CD4-positive, alpha-beta T cell treated with Interleukin-4 for 1 hour (primary cell): ENCODE results near the gene DET1.
"Not testable (repeated sequence)": the region's sequence is repeated elsewhere in the genome, so short reads cannot be mapped to it uniquely, and the experiment has no call there.

Experiments used
- DNase-seq, 2 donors: peaks; one replicate each; pipeline ENCODE4 v3.0.0-alpha.2; 2020 to 2022

Gene DET1

DNA sequence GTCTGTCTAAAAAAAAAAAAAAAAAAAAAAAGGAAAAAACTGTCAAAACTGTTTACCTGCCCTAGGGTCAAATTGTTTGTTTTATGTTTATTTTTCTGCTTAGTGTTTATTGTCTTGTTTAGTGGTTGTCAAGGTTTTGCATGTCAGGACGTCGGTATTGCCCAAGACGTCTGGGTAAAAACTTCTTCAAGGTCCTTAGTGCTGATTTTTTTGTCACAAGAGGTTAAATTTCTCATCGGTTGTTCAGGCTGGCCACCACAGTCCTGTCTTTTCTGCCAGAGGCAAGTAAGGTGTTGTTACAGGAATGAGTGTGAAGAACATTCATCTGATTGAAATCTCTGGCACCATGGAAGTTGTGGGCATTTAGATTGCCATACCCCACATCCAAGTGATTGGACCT is 7.0 kb downstream of the DET1 start:
- no peak for DNase-seq

DNA sequence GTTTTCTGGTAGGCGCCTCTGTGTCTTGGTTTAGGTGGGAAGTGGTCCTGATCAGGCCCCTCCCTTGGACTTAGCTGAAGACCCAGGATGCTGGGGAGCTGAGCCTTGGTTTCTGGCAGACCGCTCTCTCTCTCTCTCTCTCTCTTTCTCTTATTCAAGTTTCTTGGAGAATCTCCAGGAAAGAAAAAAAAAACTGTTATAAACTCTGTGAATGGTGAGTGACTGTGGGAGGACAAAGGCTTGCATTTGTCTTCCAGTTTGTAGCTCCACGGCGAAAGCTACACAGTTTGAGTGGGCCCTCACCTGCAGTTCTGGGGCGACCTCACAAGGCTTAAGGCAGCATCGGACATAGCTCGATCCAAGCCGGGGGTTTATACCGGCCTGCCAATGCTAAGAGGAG is 7.5 kb downstream of the DET1 start:
- DNase-seq, result no peak

DNA sequence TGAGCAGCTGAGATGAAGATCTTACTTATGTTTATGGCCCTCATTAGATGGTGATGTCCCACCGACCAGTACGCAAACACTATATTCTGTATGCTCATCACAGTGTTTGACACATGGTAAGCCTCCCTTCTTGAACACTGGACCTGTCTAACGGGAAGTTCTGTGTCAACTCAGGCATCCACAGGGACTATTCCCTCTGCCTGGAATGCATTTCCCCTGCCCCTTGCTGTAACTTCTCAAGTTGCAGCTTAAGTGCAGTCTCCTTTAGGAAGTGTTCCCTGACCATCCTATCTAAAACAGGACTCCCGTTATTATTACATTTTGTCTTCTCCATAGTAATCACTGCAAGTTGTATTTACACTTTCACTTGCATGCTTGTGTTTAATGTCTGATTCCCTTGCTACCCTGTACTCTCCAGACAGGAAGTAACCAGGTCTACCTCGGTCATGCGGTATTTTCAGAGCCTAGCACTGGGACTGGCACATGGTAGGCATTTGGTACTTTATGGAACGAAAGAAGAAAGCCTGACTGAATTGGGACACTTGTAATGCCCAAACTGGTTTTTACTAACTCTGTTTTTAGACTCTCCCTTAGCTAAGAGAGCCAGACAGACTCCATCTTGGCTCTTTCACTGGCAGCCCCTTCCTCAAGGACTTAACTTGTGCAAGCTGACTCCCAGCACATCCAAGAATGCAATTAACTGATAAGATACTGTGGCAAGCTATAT is 8.7 kb downstream of the DET1 start:
- no peak for DNase-seq

DNA sequence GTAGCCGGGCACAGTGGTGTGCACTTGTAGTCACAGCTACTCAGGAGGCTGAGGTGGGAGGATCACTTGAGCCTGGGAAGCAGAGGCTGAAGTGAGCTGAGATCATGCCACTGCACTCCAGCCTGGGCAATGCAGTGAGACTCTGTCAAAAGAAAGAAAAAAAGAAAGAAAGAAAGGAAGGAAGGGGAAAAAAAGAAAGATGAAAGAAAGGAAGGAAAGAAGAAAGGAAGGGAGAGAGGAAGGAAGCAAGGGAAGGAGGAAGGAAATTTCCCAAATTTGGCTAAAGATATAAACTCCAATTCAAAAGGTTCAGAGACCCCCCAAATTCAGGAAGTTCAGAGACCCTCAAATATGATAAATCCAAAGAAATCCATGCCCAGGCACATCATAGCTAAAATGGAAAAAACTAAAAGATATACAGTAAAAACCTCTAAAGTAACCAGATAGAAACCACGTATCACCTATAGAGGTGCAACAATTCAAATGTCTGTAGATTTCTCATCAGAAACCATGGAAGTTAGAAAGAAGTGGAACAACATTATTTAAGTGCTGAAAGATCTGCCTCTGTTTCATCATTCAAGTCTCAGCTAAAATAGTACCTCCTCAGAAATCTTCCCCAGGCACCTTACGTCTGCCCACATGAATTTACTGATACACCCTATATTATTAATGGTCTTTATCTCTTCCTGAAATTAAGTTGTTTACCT is 10.7 kb downstream of the DET1 start:
- no peak for DNase-seq

DNA sequence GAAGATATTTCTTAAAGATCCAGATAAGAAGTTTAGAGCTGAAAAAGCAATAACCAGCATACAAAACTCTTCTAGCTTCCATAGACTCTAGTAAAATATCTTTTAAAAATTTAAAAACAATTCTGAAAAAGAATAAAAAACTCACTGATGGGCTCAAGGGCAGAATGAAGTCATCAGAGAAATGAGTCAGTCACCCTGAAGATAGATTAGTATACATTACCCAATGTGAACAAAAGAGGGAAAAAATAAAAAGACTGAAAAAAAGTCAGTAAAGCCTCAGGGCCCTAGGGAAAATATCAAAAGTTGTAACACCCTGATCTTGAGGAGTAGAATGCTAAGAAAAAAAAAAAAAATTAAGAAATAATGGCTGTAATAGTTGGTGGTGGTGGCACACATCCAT is 11.4 kb downstream of the DET1 start:
- DNase-seq, result no peak

DNA sequence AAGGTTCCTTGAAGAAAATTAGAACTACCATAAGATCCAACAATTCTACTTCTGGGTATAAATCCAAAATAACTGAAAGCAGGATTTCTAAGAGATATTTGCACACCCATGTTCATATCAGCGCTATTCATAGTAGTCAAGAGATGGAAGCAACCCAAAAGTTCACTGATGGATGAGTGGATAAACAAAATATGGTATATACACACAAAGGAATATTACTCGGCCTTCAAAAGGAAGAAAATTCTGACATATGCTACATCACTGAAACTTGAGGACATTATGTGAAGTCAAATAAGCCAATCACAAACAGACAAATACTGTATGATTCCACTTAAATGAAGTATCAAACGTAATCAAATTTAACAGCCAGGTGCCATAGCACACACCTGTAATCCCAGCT is 13.1 kb downstream of the DET1 start:
- no peak for DNase-seq

DNA sequence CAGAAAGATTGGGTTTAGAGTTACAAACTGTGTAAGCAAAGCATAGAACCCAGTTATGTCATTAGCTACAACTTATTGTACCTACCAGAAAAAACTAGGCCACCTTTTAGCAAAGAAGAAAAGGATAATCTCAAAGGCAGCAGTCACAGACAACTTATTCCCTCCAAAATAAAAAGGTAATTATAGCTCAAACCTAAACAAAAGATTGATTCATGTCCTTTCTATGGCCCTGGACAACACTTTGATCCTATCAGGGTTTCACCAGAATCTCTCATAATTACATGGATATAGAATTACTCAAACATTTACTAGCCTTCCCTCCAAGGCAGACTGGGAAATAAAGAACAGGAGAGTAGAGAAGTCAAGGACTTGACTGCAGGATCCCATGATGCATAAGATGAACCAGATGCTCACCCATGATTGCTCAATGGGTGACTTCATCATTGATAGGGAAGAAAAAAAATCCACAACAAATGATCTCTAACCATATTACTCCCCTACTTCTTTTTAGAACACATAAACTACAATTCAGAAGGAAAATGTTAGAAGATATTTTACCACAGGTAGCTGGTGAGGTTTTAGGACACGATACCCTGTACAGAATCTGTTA is 17.4 kb downstream of the DET1 start:
- DNase-seq, result no peak

DNA sequence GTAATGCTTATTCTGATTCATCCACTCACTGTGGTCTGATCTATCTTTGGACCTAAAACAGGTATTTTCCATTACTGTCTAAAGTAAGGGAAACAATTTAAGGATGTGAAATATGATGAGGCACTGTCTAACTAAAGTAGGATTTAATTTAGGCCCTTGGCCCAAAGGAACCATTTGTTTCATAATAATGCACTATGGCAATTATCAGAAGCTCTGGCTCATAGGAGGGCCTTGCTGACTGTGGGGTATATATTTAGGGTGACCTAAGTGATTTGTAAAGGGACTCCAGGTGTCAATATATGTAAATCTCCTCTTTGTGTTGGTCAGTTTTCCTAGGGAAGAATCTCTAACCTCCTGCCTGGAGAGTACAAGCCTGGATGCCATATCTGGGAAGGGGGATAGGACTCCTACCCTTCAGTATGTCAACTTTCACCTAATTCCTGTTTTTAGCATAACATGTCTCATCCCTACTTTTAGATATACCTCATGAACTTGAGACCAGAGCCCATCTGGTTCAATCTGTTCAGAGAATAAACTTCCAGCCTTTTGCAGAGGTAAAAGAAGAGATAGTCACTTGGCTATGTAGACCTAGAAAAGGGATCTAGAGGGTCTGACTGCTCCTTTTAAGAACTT is 20.1 kb downstream of the DET1 start:
- no peak for DNase-seq

DNA sequence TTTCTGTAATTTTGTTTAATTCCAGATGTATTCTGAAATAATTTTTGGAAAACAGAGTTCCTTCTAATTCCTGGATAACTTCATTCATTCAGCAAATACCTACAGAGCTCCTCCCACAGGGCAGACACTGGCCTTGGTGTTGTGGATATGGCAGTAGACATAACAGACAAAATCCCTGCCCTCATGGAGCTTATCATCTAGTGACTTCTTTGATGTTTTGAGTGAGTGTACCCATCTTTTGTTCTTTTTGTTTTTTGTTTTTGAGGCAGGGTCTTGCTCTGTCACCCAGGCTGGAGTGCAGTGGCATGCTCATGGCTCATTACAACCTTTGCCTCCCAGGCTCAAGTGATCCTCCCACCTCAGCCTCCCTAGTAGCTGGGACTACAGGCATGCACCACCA is 21.1 kb downstream of the DET1 start:
- no peak for DNase-seq

DNA sequence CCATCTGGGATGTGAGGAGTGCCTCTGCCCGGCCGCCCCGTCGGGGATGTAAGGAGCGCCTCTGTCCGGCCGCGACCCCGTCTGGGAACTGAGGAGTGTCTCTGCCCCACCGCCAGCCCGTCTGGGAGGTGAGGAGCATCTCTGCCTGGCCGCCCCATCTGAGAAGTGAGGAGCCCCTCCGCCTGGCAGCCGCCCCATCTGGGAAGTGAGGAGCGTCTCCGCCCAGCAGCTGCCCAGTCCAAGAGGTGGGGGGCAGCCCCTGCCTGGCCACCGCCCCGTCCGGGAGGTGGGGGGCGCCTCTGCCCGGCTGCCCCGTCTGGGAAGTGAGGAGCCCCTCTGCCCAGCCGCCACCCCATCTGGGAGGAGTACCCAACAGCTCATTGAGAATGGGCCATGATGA is 22.4 kb downstream of the DET1 start:
- DNase-seq, result not testable (repeated sequence)

DNA sequence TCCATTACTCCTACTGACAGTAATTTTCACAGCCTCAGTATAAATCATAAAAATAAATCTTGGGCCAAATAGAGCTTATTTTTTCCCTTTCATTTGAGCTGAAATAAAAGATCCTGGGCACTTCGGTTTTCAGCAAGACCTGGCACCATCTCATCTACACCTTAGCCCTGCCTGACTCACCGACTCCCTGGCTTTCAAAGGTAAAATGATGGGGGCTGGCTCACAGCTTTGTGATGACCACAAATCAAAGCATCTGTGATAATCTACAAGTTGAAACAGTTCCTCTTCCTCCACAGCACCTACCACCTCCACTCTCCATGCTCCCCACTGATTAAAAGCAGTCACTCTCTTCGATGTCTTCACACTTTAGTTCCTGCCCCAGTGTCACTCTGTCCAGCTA is 27.6 kb downstream of the DET1 start:
- no peak for DNase-seq

DNA sequence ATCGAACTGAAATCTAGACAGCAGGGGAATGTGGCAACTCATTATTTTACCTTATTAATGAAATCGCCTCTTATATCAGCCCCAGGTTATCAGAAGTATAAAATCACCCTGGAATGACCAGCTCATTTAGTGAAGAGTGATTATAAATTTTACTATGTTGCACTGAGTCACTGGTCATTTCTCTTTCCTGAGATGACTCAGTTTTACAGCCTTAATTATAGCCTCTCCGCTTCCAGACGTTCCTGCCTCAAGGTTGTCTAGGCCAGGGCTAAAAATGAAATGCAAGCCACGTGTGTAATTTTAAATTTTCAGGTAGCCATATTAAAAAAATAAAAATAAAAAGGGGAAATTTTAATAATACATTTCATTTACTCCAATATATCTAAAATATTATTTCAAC is 33.3 kb downstream of the DET1 start:
- no peak for DNase-seq

DNA sequence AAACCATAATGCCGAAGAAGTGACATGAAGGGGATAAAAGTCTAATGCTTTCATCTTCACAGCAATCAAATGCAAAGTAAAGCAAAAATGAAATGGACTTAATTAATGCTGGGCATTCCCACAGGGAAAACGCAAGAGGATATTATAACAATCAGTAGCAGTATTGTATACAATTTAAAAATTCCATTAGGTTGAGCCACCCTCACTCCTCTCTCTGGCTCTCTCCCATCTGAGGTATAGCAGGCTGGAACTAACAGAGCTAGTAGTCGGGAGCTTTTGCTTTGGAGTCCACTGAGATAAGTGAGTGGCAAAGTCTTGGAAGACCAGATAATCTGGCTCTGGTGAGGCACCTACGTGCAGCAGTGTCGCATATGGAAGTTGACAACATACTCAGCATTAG is 33.9 kb downstream of the DET1 start:
- no peak for DNase-seq

DNA sequence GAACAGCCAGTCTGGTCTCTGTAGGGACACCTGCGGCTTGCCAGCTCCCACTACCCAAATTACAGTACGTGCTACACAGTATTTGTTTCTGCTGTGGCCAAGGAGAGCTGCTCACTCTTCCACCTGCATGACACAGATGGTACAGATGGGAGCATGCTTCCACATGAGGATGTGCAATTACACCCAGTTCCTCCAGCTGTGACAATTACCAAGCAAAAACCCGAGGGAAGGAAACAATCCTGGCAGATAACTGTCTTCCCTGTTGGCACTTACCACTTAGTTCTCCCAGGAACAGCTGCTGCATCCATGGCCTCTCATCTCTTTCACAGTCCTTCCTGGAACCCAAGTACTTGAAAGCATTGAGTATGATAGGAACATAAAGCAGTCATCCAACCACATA is 34.4 kb downstream of the DET1 start:
- DNase-seq, result no peak

DNA sequence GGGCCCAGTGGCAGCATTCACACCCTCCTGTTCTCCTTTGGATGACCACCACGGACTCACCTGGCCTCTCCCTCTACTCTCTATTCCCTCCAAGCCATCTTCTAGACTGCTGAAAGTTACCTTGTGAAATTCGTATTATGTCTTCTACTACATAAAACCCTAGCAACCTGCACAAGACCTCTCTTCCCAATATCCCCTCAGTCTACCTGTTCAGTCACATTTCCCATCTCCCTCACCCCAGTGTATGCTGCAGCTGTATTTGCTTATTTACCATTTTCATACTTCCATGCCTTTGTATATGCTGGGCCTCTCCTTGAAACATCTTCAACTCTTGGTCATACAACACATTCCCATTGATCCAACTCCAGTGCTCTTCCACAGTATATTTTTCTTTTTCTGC is 35.3 kb downstream of the DET1 start:
- no peak for DNase-seq

DNA sequence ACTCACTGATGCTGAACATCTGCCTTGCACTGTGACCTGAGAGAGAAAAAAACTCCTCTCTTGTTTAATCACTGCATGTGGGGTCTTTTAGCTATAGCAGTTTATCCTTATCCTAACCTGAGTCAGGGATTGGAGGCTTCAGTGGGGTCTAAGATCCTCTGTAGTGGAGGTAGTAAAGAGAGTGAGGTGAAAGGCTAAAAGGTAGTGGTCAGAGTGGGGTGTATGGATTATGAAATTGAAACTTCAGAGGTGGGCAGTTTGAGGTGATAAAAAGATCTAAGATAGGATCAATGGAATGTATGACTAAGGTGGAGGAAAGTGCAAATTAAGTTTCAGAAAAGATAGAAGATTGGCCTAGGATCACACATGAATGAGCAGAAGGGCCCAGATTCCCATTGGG is 36.5 kb downstream of the DET1 start:
- DNase-seq, result no peak

DNA sequence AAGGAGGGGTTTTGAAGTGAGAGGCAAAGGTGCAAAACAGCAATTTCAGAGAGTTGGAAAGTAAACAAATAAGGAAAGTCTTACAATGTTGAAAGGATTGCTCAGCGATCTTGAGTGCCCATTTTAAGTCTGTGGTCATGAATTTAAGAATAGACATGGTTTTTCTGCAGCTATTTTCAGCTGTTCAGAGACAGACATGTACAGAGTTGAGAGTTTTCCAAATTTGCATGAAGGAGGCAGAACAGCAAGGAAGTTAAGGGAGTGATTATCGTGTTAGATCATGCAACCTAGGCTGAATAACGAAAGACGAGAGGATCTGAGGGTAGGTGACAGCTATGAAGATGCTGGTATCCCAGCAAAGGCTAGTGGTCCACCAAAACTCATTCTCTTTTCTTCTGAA is 37.2 kb downstream of the DET1 start:
- DNase-seq, result no peak

DNA sequence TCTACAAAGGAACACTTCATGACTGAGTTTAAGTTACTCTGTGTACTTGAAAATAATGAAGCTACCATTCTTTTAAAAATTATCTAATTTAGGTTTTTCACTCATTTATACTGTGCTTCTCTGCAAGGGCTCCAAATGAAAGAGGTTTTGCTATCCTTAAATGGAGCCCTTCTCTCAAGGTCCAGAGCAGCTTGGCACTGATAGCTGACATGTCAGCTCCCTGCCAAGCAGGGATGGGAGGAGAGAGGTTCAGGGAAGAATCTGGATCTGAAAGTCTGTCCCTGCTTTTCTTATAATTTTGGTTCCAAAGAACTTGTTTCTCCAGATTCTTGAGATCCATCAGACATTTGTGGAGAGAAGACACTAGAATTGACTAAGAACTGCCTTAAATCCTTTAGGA is 39.9 kb downstream of the DET1 start:
- no peak for DNase-seq

DNA sequence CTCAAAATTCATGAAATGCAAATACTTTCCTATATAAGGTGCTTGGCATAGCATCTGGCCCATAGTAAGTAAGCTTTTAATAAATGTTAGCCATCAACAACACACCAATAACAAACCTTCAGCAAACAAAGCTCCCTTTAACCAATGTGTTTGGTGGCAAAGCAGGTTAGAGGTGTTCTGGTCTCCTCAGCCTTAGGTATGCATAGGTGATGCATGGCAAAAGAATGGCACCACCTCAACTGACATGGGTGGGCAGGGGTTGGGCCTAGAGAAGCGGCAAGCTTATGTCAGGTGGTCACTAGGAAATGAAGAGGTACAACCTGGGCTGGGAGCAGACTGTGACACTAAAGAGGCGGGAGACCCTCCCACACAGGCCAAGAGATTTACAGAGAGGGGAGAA is 40.8 kb downstream of the DET1 start:
- no peak for DNase-seq

DNA sequence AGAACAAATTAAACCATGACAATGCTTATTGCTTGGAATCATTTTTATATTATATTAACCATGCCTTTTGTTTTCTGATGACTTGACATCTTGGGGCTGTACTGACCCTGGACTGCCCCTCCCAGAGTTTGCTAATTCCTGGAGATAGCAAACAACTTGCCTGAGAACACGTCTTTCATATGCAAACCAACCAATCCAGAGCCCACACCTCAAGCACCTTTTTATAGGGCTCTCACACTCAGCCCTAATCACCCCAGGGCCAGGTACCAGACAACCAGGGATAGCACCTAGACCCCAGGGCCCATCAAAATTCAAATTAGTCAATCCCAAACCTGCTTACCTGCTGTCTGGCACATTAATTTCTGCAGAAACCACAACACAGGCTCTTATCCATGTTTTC is 42.0 kb downstream of the DET1 start:
- no peak for DNase-seq

DNA sequence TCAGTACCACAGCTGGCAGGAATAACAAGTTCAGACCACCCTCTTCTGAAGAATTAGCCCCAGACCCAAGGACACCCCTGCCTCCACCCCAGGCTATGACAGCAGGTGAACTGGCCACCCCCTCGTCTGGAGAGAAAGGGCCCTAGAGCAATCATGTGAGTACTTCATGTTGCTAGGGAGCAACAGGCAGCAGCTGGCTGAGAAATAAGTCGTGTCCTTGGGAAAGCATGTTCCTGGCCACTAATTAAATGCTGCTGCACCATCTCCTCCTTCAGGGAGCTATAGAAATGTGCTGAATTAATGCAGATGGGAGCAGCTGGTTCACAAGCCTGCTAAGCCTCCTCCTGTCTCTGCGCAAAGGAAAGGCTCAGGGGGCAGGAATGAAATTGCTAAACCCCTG is 47.5 kb downstream of the DET1 start:
- DNase-seq, result no peak

DNA sequence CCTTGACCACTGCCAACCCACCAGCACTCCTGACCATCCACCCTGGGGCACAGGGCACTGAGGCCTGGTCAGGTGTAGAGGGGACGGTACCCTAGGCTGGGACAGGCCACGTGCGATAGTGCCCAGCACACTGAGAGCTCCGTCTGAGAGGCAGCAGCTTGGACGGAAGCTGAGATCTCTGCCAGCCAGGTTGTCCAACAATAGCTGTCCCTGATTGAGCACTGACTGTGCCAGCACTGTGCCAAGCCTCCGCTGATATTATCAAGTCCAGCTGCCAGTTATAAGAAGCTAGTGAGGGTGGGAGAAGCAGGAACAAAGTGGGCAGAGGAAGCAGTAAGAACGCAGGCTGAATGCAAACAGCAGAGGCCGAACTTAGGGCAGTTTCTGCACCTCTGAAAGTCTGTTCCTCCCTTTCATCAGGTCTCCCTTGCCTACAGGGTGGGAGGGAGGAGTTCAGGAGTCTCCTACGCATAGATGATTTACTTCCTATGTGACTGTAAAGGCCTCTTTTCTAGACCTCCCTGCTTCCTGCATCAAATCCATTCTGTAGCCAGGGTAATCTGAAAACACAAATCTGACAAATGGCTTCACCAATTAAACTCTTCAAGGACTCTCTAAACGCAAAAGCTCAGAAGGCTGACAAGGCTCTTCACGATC is 49.2 kb downstream of the DET1 start:
- DNase-seq, result no peak

DNA sequence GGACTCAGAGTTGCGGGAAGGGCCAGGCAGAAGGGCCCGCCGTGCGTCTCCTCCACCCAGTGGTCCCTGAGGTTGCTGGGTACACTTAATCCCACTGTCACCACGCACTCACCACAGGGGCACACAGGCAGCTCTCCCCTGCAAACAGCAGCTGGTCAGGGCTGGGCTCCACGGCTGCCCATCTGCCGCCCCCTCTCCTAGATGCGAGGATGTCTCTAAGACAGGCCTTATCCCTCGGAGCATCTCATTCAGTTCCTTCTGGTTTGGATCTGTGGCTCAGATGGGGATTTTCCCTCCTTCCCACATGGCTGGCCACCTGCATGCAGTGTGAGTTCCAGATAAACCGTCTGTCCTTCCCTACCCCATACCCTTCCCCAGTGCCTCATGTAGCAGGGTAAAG is 52.6 kb downstream of the DET1 start:
- no peak for DNase-seq

DNA sequence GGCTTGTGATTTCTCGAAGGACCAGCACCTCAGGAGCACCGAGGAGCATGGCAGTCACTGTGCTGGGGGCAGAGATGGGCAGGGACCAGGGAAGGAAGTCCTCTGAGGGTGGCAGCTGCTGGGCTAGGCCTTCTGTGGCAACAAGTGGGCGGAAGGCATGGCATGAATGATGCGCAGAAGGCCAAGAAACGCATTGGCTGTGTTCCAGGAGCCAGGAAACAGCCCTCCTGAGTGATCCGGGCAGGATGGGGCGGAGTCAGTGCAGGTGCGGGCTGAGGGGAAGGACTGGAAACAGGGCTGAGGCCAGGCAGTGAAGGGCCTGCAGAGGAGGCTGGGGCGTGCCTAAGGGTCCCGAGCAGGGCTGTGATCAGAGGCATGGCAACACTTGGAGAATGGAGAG is 55.3 kb downstream of the DET1 start:
- DNase-seq, result no peak
